Endodermal cell (in vitro differentiated cells): ENCODE data around the gene ASH1L. TPM values are rescaled to one million over a fixed set of nuclear protein-coding genes. Genes with fewer than 3 reads are reported as not detected.

Experiments
- DNase-seq: peaks from one replicate; pipeline ENCODE4 v3.0.0-alpha.2; 2017
- H3K27ac ChIP-seq: 2 replicates; pipeline ENCODE4 v1.5.1; 2013; ENCODE audit warnings: mild to moderate bottlenecking, low read depth, low read length, moderate library complexity
- H3K27me3 ChIP-seq: 2 replicates; pipeline ENCODE4 v1.6.1; 2013; ENCODE audit warnings: mild to moderate bottlenecking, low read length, moderate library complexity; ENCODE audit not compliant: insufficient read depth, control insufficient read depth, poor library complexity, severe bottlenecking
- H3K36me3 ChIP-seq: 2 replicates; pipeline ENCODE4 v1.7.0; 2013; ENCODE audit warnings: mild to moderate bottlenecking, low read length, moderate library complexity; ENCODE audit not compliant: control insufficient read depth, insufficient read depth
- H3K4me1 ChIP-seq: one replicate; pipeline ENCODE4 v1.7.0; 2013; ENCODE audit warnings: low read length; ENCODE audit not compliant: control insufficient read depth, insufficient read depth
- H3K4me3 ChIP-seq: 2 replicates; pipeline ENCODE4 v1.5.1; 2013; ENCODE audit warnings: mild to moderate bottlenecking, low read length, moderate library complexity
- H3K9ac ChIP-seq: 2 replicates; pipeline ENCODE4 v1.6.1; 2013; ENCODE audit warnings: mild to moderate bottlenecking, low read length, moderate library complexity; ENCODE audit not compliant: poor library complexity, severe bottlenecking; ENCODE audit errors: extremely low read depth
- H3K9me3 ChIP-seq: 2 replicates; pipeline ENCODE4 v1.6.1; 2013; ENCODE audit warnings: mild to moderate bottlenecking, low read length, moderate library complexity; ENCODE audit not compliant: control insufficient read depth
- H3K27ac Mint-ChIP-seq: 2 replicates; pipeline ENCODE4 v1.8.0; 2020; ENCODE audit warnings: mixed read lengths
- H3K27me3 Mint-ChIP-seq: 2 replicates; pipeline ENCODE4 v1.8.0; 2021; ENCODE audit warnings: mild to moderate bottlenecking, mixed read lengths; ENCODE audit not compliant: insufficient read depth
- H3K36me3 Mint-ChIP-seq: 2 replicates; pipeline ENCODE4 v1.8.0; 2020; ENCODE audit warnings: low read depth, mixed read lengths
- H3K4me1 Mint-ChIP-seq: 2 replicates; pipeline ENCODE4 v1.8.0; 2020; ENCODE audit warnings: mixed read lengths
- H3K4me3 Mint-ChIP-seq: 2 replicates; pipeline ENCODE4 v1.8.0; 2020; ENCODE audit warnings: mild to moderate bottlenecking, moderate library complexity, mixed read lengths
- H3K9me3 Mint-ChIP-seq: 2 replicates; pipeline ENCODE4 v1.8.0; 2020; ENCODE audit warnings: mild to moderate bottlenecking, mixed read lengths
- CTCF ChIP-seq: fragments of 200-600 bp; sonication (generic); conservative IDR thresholded peaks from 2 replicates; pipeline ENCODE4 v1.5.0; 2021; ENCODE audit warnings: antibody characterized with exemption, mild to moderate bottlenecking
- WGBS, 2 experiments: methylation state at CpG; one replicate each; pipeline versions ENCODE4 v1.1.5 to v1.1.7; 2013; ENCODE audit warnings: missing lambda C conversion rate in 2 of 2, mixed read lengths in 1 of 2; ENCODE audit not compliant: insufficient coverage in 1 of 2, insufficient read length in 1 of 2; 5-methylcytosine and 5-hydroxymethylcytosine counted together
- total RNA-seq, 2 donors: library from RNA; stranded (reverse); fragmentation: NEBNext Ultra II Directional in 1 of 2; extraction: Animal tissue kit (Norgen Biotek cat#: 25700) in 1 of 2; gene quantifications; 2 replicates in 1 of 2; 3 replicates in 1 of 2; pipeline ENCODE4 v1.2.1, GENCODE V29; 2021

Gene ASH1L
- total RNA-seq, 2 donors from 2014 or later, result 34.5 to 37.0 TPM

- Mint-ChIP-seq H3K27me3 (no peaks in the 10 kb centered on the region), H3K4me3 (no peak overlapping the region), H3K4me1 (no peaks in the 10 kb centered on the region), H3K9me3 (no peaks in the 10 kb centered on the region), H3K27ac (no peak overlapping the region), H3K36me3 (peaks cover 36% of the 10 kb centered on the region)
- WGBS, 2 experiments, result 90 to 100% methylated on average over 2 of the region's 2 CpGs
- no peak overlapping the region for H3K9ac ChIP-seq
- no peaks in the 10 kb centered on the region for H3K9me3 ChIP-seq
- no peak for DNase-seq
- no peak for TF ChIP-seq CTCF
- H3K4me1 ChIP-seq, result no peaks in the 10 kb centered on the region
- no peak overlapping the region for H3K27ac ChIP-seq
- no peaks in the 10 kb centered on the region for H3K27me3 ChIP-seq
- H3K36me3 ChIP-seq, result peaks cover 48% of the 10 kb centered on the region
- no peak overlapping the region for H3K4me3 ChIP-seq
Observed at GRCh38 chr1:155481741-155482241, 80.8 kb downstream of the ASH1L start.

GRCh38 chr1:155479205-155479604, 83.4 kb downstream of the ASH1L start:
- 93 to 94% methylated on average over 2 of the region's 2 CpGs for WGBS, 2 experiments
- TF ChIP-seq CTCF, result no peak
- peak overlapping the region; percentile 48 for H3K27ac Mint-ChIP-seq

GRCh38 chr1:155478270-155478852, 84.2 kb downstream of the ASH1L start:
- Mint-ChIP-seq H3K4me1 (no peaks in the 10 kb centered on the region), H3K27ac (no peak overlapping the region), H3K27me3 (no peaks in the 10 kb centered on the region), H3K9me3 (peaks cover 2% of the 10 kb centered on the region), H3K36me3 (peaks cover 53% of the 10 kb centered on the region), H3K4me3 (no peak overlapping the region)
- Histone ChIP-seq H3K4me3 (no peak overlapping the region), H3K9me3 (no peaks in the 10 kb centered on the region), H3K9ac (no peak overlapping the region), H3K4me1 (no peaks in the 10 kb centered on the region), H3K36me3 (peaks cover 54% of the 10 kb centered on the region), H3K27ac (peak overlapping the region; percentile 28), H3K27me3 (no peaks in the 10 kb centered on the region)
- TF ChIP-seq CTCF, result no peak
- DNase-seq, result no peak
- WGBS, 2 experiments, result 88 to 93% methylated on average over 7 to 8 of the region's 8 CpGs

More at GRCh38 chr1:155479205-155479604, 83.4 kb downstream of the ASH1L start:
- Mint-ChIP-seq H3K27me3 (no peaks in the 10 kb centered on the region), H3K4me1 (no peaks in the 10 kb centered on the region), H3K36me3 (peaks cover 49% of the 10 kb centered on the region), H3K9me3 (peaks cover under 1% of the 10 kb centered on the region), H3K4me3 (no peak overlapping the region)
- peaks cover 49% of the 10 kb centered on the region for H3K36me3 ChIP-seq
- no peak overlapping the region for H3K27ac ChIP-seq
- DNase-seq, result no peak
- H3K4me3 ChIP-seq, result no peak overlapping the region
- H3K27me3 ChIP-seq, result no peaks in the 10 kb centered on the region
- H3K9me3 ChIP-seq, result no peaks in the 10 kb centered on the region
- no peak overlapping the region for H3K9ac ChIP-seq
- H3K4me1 ChIP-seq, result no peaks in the 10 kb centered on the region
